HG03521 (cell line): Measurements from ENCODE around the gene CYB561D2.

Experiments used
- ATAC-seq: cut with Tn5 transposase; IDR thresholded peaks from one replicate; pipeline ENCODE4 v1.9.1; 2021; ENCODE audit warnings: mild to moderate bottlenecking, moderate library complexity; ENCODE audit not compliant: unreplicated experiment

Gene CYB561D2

GRCh38 chr3:50358911-50359759 is 8.5 kb downstream of the CYB561D2 start, which contains the start of gene TMEM115:
Gene TMEM115, minus strand, starts transcription at chr3:50359521. Its CDS starts 458 bp downstream, at chr3:50359063.
- ATAC-seq = peak; percentile 98

DNA sequence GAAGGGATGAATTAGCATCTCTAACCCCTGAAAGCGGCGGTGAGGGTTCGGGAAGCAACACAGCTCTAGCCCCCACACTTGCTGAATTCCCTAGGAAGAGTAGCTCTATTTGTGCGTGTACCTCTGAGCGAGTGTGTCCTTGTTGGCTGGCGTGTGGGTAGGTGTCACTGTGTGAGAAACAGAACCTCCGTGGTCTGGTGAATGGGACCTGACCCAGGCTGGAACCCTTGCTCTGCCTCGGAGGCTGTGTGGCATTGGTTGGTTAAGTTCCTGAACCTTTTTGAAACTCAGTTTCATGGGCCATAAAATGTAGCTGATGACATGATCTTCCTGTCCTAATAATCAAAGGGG is 9.1 kb downstream of the CYB561D2 start:
- no peak for ATAC-seq

GRCh38 chr3:50364573-50365079 is 14.0 kb downstream of the CYB561D2 start:
- ATAC-seq = no peak

DNA sequence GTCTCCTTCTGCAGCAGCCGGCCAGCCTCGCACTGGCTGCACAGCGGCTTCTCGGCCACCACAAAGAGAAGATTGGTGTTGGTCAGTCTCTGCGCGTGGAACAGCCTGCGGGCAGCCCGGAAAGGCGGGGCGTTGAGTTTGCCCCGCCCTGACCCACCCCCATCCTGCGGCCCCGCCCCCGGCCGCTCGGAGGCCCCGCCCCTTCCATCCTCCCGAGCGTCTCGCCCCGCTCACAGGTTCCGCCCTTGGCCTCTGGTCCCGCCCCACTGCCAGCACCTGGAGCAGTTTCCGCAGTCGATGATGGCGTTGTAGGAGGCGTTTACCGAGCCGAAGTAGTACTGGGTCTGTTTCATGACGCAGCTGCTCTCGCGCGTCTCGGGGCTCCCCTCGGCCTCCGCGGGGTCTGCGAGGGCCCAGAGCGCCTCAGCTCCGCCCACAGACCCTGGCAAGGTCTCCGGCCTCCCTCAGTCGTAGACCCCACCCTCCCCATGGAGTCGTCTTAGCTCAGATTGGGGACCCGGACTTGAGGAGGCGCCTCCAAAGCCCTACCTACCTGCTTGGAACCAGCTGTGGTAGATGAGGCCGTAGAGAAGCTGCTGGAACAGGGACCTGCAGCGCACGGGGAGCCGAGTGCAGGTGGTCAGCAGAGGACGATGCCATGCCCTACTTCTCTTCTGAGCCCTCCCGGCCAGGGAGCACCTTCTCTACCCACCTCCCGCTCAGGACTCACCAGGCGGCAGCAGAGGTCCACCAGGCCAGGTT is 14.6 kb downstream of the CYB561D2 start:
- ATAC-seq = peak; percentile 94

- no peak for ATAC-seq
Observed at GRCh38 chr3:50365842-50366220, 15.2 kb downstream of the CYB561D2 start.

DNA sequence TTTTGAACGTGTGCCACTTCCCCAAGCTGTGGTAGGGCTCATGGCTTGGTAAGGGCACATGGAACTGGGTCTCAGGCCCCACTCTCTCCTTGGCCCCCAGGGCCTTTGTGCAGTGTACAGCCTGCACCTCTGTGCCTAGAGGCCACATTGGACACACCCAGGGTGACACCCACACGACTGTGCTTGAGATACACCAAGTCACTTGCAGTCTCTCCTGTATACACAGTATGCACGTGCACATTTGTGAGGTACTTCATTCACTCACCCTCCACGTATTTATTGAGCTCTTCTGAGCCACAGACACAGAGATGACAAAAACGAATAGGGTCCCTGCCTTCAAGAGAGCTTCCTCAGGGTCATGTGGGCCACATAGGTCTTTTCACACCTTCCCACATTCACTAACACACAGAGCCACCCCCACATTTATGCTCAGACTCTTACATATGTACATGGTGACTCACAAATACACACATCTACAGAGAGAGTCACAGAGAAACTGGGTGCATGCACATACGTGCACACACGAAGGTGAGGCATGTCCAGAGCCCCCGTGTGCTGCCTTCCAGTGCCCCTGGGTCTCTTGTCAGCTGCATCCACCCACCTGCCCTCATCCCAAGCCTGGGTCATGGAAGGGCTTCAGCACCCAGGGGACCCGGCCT is 18.5 kb downstream of the CYB561D2 start:
- ATAC-seq = no peak

DNA sequence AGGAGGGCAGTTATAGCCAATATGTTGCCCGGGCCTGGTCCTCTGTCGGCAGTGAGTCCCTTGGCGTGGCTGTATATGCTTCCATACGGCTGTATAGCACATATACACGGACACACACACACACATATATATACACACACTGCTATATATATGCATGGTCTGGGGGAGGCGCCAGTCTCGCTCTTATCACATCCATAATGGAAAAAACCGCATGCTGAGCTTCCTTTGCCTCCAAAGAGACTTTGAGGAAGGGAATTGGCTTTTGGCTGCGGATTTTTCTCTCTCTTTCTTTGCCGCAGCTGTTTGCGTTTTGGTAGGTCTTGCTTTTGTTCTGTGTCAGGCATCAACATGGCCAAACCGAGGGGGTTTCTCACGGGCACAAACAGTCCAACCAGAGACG is 19.9 kb downstream of the CYB561D2 start:
- no peak for ATAC-seq

GRCh38 chr3:50371133-50371685 is 20.5 kb downstream of the CYB561D2 start:
- ATAC-seq = no peak

GRCh38 chr3:50372349-50372748 is 21.7 kb downstream of the CYB561D2 start:
- no peak for ATAC-seq

- no peak for ATAC-seq
Observed at GRCh38 chr3:50373146-50374051, 22.7 kb downstream of the CYB561D2 start.

GRCh38 chr3:50374363-50375257 is 23.9 kb downstream of the CYB561D2 start:
- ATAC-seq = no peak

DNA sequence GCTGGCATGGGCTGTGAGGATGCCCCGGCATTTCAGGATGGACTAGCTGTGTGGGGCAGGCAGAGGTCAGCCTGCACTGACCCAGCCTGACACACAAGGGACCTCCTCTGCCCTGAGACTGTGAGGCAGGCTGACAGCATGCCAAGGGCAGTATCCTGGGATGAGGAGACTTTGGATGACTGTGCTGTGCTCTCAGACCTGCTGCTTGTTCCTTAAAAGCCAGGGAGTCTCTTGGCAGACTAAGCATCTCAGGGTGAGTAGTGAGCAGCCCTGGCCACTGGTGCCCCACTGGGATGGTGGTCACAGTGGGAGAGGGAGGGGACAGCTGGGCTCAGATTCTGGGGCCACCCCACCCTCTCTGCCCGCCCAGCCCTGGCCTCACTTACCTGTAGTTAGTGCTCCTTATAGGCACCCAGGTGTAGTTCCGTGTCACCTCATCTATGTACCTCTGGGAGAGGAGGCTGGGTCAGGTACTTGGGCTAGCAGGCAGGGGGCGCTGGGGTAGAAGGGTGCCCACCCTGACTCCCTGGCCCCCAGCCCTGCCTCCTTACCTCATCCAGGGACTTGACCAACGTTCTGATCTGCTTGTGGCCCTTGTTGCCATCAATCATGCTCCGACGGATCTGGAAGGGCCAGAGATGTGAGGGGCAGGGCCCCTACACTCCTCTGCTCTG is 24.7 kb downstream of the CYB561D2 start:
- no peak for ATAC-seq

DNA sequence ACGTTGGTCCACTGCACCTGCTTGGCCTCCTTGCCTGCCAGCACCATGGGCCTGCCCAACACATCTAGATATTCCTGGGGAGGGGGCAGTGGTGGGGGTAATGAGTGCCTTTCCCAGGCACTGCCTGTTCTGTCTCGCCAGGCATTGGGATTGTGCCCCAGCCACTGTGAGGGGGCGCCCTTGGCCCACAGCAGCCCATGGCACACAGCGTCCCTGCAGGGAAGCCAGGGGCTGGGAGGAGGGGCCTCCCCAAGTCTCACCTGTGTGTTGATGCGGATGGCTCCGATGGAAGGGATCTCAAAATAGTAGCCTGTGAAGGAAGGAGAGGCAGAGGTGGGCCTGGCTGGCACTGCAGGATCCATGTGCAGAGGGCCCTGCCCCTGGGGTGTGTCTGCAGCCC is 27.4 kb downstream of the CYB561D2 start:
- no peak for ATAC-seq

DNA sequence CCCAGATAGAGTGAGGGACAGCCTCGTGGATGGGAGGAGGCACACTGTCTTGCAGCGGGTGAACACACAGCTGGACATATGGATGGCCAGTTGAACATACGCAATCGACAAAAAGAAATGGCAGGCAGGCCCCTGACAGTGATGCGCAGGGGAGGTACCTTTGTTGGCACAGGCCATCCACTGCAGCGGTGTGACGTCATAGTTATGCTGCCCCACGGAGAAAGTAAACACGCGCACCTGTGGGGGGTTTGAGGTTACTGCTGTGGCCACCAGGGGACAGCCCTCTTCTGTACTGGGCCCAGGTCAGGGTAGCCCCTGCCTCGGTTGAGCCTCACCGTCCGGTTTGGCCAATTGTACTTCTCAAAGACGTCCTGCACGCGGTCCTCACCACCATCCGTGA is 28.1 kb downstream of the CYB561D2 start:
- no peak for ATAC-seq

- no peak for ATAC-seq
Observed at GRCh38 chr3:50380405-50381085, 29.9 kb downstream of the CYB561D2 start.

DNA sequence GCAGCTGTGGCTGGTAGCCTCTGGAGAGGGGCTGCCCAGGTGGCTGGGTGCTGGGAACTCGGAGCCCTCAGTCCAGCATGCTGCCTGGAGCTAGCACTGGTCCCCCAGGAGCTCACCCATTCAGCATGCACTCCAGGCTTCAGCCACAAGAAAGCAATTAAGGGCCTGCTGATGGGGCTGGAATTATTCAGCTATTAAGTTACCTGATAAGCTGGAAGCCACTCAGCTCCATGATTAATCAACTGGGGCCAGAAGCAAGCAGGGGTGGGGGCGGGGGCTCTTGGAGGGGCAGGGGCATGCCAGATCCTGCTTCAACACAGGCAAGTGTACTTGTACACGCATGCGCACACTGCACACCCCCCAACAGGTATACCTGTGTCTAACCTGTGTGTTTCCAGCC is 30.7 kb downstream of the CYB561D2 start:
- ATAC-seq = no peak

DNA sequence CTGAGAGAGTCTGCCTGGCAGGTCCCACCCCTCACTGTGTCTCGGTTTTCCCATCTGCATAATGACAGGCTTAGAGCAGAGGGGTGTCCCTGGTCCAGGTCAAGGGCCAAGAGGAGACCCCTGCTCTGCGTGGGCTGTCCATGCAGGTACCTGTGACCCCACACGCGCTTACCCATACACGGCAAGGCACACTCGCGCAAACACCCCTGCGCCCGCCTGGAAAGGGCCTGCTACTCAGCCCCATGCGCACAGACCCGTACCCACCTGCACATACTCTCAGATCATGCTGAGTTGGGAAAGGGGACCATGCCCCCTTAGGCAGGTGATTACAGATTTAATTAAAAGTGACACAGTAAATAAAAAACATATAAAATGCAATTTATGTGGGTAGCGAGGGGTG is 32.1 kb downstream of the CYB561D2 start:
- no peak for ATAC-seq

DNA sequence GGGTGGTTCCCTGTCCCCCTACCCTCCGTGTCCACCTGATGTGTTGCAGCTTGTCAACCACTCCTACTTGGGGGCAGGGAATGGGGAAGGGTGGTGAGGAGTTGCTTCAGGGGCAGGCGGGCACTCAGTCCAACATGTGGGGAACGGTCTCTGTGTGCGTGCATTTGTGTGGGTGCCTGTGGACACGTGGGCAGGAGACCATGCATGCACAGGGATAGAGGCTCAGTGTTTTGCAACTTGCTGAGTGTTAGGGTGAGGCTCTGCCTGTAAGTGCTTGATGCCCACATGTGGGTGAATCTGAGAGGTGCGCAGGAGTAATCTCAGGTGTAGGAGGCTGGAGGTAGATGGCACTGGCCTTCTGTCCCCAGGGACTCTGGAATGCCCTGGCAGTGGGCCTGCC is 33.1 kb downstream of the CYB561D2 start:
- no peak for ATAC-seq
